GM18909 (cell line): Measurements from ENCODE around the gene RNF220.

Source experiments
- ATAC-seq: cut with Tn5 transposase; IDR thresholded peaks from one replicate; pipeline ENCODE4 v1.9.1; 2021; ENCODE audit warnings: mild to moderate bottlenecking; ENCODE audit not compliant: unreplicated experiment, poor library complexity

RNF220 gene

GRCh38 chr1:44513111-44513510, 108.1 kb downstream of the RNF220 start:
- ATAC-seq = no peak

GRCh38 chr1:44514673-44515072, 109.6 kb downstream of the RNF220 start:
- ATAC-seq = no peak

DNA sequence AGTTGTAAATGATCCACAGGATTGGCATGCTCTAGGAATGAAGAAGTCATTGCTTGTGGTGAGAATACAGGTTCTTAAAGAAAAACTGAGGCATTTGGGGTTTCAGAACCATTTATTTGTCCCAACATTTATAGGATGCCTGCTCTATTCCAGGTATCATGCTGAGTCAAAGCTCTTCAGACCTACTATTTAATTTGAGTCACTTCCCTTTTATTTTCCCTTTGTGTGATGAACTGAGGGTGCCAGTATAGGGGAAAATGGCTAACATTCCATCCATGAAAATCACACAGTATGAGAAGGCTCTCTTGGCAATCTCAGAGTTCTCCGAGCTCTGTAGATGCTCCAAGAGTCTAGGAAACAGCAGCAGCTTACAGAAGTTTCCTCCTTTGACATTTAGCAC, 110.4 kb downstream of the RNF220 start:
- ATAC-seq = no peak

GRCh38 chr1:44519035-44519676, 114.1 kb downstream of the RNF220 start:
- no peak for ATAC-seq

DNA sequence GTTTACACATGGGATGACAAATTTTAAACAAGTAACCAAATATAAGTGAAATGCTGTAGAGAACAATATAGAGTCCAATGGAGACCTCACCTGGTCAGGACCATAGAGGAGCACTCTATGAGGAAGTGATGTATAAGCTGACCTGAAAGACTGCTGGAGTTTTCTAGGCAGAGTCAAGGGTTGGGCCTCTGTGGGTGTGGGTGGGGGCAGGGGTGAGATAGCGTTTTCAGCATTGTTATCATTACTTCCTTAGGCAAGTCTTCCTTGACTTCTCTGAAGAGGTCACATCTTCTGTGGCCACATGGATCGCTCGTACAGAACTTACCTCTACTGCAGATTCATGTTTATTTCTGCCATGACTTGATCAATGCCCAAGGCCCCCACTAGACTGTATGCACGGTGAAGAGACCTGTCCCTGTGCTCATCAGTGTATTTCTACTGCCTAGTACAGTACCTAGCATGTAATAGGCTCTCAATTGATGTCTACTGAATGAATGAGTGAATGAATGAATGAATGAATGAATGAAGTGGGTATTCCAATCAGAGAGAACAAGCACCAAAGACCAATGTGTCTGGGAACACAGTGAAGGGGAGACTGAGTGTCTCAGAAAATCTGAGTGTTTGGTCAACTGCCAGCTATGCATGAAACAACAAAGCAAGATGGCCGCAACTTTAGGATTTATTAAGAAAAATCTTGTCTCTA, 116.5 kb downstream of the RNF220 start:
- ATAC-seq = no peak

DNA sequence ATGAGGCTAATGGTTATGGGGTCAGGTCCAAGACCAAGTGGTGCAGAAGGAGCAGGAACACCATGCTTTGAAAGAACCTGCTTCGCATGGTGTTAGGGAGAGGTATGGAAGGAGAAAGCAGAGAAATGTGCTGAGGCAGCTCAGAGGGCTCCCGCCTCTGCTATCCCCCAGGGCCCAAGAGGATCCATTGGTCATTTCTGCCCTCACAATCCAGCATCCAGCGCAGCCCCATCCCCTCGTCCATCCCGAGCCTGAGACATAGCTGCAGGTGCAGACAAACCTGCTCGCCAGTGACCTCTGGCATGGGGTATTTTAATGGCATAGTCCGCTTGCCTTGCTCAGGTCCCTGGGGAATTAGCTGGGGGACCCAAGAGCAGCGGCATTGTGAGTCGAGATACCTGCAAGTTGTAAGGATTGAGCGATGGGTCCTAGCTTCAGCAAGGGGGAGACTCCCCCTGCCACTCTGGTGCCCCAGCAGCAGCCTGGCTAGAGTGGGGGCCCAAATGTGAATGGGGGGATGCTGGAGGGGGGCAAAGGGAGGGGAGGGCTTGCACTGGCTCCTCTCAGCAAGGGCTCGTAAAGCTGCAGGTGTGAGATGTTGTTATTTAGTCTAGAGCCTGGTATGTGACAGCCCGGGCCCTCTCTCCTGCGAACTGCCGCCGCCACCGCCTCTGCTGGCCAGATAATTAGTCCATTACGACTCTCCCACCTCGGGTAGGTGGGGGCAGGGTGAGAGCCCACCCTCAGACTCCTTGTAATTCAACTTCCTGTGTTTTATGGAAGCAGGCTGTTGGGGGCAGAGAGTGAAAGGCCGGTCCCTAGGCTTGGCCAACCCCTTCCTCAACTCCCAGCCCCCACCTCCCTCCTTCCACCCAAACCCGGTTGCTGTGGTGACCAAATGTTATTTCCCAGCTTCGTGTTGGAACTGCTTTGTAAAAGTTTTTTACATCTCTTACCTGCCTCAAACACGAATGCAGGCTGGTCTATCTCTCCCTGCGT, 118.8 kb downstream of the RNF220 start:
- ATAC-seq = no peak

DNA sequence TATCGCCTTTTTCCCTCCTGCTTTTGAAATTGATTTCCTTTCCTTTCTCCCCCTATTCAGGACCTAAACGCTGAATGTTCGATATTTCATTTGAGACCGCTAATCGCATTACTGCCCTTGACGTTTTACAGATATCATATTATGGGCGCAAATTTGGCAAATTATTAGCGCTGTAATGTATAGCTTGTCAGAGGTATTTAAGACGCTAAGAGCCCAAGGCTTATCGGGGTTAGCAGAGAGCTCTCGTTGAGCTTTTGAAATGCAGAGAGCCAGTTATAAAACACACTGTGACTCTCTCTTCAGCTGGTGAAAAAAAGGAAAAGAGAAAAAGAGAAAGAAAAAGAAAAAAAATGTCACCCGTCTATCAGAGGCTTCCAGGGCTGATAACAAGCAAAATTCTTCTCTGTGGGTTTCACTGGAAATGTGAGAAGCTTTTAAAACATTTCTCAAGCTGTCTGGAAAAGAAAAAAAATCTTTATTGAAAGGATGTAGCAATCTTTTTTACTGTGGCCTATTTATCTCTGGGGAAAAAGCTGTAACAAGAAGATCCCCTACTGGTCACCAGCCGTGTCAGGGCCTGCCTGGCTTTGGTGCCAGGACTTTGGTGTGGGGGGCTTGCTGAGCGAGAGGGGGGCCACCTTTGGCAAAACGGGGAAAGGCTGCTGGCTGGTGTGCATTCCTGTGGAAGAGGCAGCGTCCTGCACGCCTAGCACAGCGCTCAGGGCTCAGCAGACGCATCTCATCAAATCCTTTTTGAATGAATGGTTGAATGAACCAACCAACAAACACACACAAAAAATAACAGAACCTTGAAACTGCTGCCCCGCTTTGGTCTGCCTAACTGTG, 119.8 kb downstream of the RNF220 start:
- no peak for ATAC-seq

DNA sequence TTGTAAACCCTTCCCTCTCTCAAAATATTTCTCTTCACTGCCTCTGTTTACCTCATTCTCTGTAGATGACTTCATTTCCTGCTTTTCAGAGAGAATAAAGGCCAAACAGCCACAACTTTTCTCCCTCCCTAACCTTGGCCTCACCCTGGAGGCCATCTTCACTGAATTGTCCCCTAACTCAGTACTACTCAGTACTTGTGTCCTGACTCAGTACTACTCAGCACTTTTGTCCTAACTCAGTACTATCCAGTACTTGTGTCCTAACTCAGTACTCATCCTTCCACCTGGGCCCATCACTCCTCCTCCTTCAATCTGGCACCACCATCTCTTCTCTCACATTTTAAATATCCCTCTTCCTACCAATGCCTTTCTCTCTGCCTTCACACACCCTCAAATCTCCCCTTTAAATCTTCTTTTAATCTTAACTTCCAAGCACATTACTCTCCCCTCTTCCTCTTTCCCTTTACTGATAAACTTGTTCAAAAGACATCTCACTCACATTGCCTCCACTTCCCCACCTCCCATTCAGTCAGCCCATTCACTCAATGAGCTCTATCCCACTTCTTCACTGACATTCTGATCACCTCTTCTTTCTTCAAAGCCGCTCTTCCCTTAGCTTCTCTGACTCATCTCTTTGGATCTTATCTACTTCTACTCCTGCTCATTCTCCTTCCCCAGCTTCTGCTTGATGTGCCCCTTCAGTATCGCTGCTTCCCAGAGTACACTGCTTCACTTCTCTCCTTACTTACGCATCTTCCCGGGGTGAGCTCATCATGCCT, 121.4 kb downstream of the RNF220 start:
- ATAC-seq = no peak

DNA sequence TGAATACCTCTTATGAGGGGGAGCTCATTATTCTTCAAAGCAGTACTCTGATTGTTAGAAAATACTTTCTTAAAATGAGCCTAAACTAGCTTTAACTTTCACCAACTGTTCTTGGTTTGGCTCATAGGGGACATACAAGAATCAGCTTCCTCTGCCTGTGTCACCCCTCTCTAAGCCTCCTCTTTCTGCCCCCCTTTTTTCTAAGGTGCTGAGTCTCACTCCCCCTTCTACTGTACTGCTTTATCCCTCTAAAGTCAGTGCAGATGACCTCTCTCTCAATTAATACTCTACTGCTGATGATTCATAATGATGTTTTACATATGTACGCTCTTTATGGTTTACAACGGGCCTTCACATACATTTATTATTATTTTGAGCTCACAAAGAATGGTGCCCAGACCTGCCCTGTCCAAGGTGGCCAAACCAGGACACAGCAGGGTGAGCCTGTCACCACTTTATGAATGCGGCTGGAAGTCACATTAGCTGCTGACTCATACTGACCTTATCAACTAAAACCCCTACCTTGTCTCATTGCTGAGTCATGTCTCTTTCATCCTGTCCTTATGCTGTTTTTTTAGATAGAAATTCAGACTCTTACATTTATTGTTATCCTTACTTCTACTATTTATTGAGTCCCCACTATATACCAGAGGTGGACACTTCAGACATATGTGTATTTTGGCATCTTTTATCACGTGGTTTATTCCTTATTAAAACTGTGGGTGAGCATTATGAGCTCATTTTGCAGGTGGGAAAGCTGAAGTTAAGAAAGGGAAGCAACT, 126.9 kb downstream of the RNF220 start:
- no peak for ATAC-seq

GRCh38 chr1:44532567-44532944, 127.5 kb downstream of the RNF220 start:
- ATAC-seq = no peak

DNA sequence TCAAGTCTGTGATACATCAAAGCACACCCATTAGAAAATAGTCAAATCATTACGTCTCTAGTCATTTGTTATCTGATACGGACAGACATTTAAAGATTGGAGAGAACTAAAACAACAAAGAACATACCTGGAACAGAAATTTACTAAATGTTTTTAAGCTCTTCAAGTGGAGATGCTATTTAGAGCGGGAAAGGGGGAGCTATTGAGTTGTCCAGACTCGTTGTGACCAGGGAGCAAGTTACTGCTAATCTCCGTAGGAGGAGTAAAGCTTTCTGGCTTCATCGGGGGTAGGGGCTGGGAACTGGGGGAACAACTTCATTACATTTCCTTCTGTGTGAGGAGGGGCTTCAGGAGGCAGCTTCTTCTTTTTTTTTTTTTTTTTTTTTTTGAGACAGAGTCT, 129.7 kb downstream of the RNF220 start:
- ATAC-seq = no peak

DNA sequence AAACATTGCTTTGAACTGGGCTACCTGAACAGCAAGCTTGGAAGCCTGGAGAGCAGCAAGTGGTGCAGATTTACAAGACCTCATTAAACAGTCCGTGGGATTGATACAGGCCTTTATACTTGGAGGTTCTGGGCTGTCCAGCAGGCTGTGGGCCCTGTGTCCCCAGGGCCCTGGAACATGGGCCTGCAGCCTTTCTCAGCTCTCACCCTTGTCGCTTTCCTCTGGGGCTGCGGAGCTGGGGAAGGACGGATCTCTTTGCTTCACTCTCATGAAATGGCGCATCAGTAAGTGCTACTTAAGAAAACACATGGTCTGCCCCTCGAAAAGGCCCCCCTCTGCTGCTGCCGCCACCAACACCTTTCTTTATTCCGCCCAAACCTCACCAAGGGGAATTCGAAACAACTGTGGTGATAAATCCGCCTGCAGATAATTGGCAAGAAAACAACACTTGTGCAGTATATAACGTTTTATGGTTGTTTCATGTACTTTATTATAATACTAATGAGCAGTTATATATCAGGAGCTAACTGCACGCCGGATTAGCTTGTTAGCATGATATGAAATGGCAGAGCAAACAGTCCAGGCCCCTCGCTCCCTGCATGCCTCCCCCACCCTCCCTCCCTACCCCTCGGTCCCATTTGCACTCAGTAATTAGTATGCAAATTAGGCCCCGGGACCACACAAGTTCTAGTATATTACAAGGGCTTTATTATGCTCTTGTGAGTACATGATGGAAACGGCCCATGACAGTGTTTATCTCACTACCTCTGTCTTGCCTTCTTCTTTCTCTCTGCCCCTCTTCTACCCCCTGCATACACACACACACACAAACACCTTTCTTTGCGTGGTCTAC, 131.5 kb downstream of the RNF220 start:
- ATAC-seq = no peak

- ATAC-seq = no peak
Measured at GRCh38 chr1:44537538-44537937, 132.5 kb downstream of the RNF220 start.

GRCh38 chr1:44537956-44538355, 132.9 kb downstream of the RNF220 start:
- no peak for ATAC-seq

- ATAC-seq = no peak
Measured at GRCh38 chr1:44539991-44540730, 135.1 kb downstream of the RNF220 start.

DNA sequence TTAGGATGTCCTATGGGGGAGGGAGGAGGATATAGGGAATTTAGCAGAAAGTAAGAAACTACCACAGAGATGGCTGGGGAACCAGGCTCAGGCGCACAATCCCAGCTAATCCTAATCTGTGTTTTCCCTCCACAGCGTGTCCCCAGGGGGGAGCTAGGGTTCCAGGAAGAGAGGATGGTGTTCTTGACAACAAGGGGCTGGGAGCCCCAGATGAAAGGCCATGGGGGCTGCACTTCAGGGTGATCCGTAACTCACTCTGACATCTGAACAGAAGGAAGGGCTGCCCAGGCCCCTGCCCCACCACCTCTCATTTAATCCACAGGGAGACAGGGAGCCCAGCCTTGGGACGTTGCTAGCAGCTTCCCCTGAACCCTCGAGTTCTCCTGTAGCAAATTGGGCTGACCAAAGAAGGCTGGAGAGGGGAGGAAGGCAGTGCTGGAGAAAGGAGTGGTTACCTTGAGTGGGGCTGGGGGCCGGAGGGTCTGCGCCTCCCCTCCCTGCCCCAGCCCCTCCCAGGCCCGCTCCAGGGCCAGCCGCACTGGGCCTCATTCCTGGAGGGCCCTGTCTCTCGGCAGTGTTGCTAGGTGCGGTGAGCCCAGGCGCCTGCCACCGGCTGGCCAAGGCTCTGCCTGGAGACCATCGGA, 137.5 kb downstream of the RNF220 start:
- no peak for ATAC-seq
